GM12891 (cell line): ENCODE results near the gene DUSP8.

Experiments
- PAX5 ChIP-seq: IDR thresholded peaks from 2 replicates; pipeline ENCODE4 v1.6.1; 2011; ENCODE audit warnings: low read length, moderate library complexity, mild to moderate bottlenecking; ENCODE audit not compliant: insufficient read depth, severe bottlenecking
- POLR2A ChIP-seq: IDR thresholded peaks from 2 replicates; pipeline ENCODE4 v1.6.1; 2011; ENCODE audit warnings: low read depth, low read length, control low read depth
- POLR2AphosphoS5 ChIP-seq: IDR thresholded peaks from 2 replicates; pipeline ENCODE4 v1.6.1; 2011; ENCODE audit warnings: low read depth, low read length, control low read depth
- TAF1 ChIP-seq: IDR thresholded peaks from 2 replicates; pipeline ENCODE4 v1.6.1; 2011; ENCODE audit warnings: low read depth, low read length, control low read depth

DNA sequence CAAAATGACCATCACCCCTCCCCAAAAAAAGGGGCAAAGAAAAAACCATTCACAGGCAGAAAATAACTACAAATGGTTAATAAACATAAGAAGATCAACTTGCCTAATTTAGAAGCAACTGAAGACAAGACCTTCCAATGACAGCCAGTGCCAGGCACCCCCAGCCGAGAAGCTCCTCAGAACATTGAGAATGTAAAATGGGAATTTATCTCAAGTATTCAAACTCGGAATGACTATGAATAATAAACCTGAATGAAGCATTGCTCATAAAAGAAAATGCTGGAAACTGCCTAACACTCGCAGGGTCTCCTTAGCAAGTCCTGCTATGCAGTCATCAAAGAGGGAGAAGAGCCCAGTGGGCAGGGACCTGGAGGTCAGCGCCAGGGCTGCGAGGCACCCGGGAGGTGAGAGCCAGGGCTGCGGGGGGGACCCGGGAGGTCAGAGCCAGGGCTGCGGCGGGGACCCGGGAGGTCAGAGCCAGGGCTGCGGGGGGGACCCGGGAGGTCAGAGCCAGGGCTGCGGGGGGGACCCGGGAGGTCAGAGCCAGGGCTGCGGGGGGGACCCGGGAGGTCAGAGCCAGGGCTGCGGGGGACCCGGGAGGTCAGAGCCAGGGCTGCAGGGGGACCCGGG lies 62.3 kb downstream of the DUSP8 start:
- TF ChIP-seq POLR2AphosphoS5 (no peak), POLR2A (no peak), TAF1 (no peak), PAX5 (no peak)
